ENCODE results near the gene CNFN. TPM values are rescaled to one million over a fixed set of nuclear protein-coding genes. Genes with fewer than 3 reads are reported as not detected.

Gene CNFN
- total RNA-seq, 4 donors from 2014 or later: 5.0 TPM; not detected in 3

DNA sequence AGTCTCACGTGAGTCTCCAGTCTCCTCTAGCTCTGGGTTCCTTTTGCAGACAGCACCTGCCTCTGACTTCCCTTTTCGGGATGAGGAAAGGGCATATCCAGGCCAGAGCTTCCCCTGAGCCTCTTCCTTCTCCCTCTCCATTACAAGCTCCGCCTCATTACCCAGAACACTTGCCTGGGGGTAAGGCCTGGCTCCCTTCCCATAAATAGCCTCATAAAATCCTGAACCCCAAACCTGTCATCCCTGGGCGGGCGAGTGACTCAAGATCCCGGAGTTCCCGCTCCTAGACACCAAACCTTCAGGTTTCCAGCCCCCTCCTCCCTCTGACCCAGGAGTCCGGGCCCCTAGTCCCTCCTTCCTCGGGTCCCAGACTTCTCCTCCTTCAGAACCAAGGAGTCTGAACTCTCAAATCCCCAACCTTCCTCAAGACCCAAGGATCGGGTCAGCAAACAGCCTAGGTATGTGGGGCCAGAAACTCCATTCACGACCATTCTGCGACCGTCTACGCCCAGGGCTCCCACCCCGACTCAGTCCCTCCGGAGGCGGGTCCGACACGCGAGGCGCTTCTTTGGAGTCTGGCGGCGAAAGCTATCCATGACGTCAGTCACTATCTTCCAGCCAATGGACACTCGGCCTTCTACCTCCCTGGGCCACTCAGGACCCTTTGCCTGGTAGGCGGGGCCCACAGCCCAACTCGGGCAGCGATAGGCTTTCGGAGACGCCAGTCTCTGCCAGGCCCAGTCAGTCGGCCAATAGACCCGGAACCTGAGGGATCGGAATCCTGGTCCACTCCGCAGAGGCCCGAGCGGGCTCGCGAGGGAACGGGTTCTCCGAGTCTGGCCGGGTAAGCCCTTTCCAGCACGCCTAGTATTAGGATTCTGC, 6.5 kb upstream of the CNFN start:
- WGBS, 2 donors: 4% methylated on average over 40 to 42 of the region's 42 CpGs
- no peaks in the 10 kb centered on the region for H3K9me3 ChIP-seq
- H3K27me3 ChIP-seq: no peaks in the 10 kb centered on the region
- H3K4me1 ChIP-seq: peaks cover 0 to 24% (median 11%) of the 10 kb centered on the region in 4 donors
- H3K4me3 ChIP-seq: peak overlapping the region; percentile 30 to 54 (median 52)
- peak overlapping the region; percentile 79 to 88 (median 86) for H3K27ac ChIP-seq
- TF ChIP-seq, protein P1, sequence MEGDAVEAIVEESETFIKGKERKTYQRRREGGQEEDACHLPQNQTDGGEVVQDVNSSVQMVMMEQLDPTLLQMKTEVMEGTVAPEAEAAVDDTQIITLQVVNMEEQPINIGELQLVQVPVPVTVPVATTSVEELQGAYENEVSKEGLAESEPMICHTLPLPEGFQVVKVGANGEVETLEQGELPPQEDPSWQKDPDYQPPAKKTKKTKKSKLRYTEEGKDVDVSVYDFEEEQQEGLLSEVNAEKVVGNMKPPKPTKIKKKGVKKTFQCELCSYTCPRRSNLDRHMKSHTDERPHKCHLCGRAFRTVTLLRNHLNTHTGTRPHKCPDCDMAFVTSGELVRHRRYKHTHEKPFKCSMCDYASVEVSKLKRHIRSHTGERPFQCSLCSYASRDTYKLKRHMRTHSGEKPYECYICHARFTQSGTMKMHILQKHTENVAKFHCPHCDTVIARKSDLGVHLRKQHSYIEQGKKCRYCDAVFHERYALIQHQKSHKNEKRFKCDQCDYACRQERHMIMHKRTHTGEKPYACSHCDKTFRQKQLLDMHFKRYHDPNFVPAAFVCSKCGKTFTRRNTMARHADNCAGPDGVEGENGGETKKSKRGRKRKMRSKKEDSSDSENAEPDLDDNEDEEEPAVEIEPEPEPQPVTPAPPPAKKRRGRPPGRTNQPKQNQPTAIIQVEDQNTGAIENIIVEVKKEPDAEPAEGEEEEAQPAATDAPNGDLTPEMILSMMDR (IDR thresholded peaks at IDR 0.05): peak in 1 of 5 experiments; percentile 25
- TF ChIP-seq POLR2A (IDR thresholded peaks at IDR 0.05): peak in 1 of 2 donors; percentile 78
- peak; percentile 83 to 84 for TF ChIP-seq EP300 (IDR thresholded peaks at IDR 0.05)
- DNase-seq (ENCODE audit: low spot score in 2 of 2): peak; percentile 93 to 96
- H3K36me3 ChIP-seq: no peaks in the 10 kb centered on the region

- Histone ChIP-seq H3K4me1 (peaks cover 0 to 16% (median 7%) of the 10 kb centered on the region in 4 donors), H3K36me3 (no peaks in the 10 kb centered on the region), H3K27me3 (peaks cover 0 to 17% of the 10 kb centered on the region in 2 donors), H3K9me3 (no peaks in the 10 kb centered on the region), H3K27ac (no peak overlapping the region), H3K4me3 (no peak overlapping the region)
- WGBS, 2 donors: 82% methylated on average over 8 of the region's 8 CpGs
- TF ChIP-seq POLR2A (IDR thresholded peaks at IDR 0.05) (no peak), EP300 (IDR thresholded peaks at IDR 0.05) (no peak)
- TF ChIP-seq, protein P1 (IDR thresholded peaks at IDR 0.05): no peak
- DNase-seq (ENCODE audit: low spot score in 2 of 2): no peak
Observed at GRCh38 chr19:42394751-42395150, 4.7 kb upstream of the CNFN start.

DNA sequence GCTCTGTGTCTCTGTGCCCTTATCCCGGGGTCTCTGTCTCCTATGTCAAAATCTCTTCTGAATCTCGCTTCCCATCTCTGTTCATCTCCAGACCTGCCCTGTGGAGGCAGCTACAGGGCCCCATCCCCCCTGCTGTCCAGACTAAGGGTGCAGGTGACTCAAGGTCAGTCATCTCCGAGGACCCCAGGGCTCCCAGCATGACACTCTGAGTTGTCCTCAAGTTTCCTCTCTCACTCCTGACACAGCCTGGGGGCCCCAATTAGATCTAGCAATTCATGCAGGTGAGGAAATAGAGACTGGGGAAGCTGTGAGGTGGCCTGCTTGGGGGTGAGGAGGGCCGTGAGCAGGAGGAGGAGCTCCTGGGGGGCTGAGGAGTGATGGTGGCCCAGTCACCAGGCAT, 2.1 kb upstream of the CNFN start:
- TF ChIP-seq, protein P1 (IDR thresholded peaks at IDR 0.05): no peak
- H3K27ac ChIP-seq: no peak overlapping the region
- H3K36me3 ChIP-seq: no peaks in the 10 kb centered on the region
- H3K4me3 ChIP-seq: no peak overlapping the region
- no peak for DNase-seq (ENCODE audit: low spot score in 2 of 2)
- peaks cover 0 to 13% (median 3%) of the 10 kb centered on the region in 4 donors for H3K4me1 ChIP-seq
- H3K27me3 ChIP-seq: peaks cover 0 to 42% of the 10 kb centered on the region in 2 donors
- no peaks in the 10 kb centered on the region for H3K9me3 ChIP-seq
- WGBS, 2 donors: 71 to 80% methylated on average over 4 of the region's 4 CpGs

DNA sequence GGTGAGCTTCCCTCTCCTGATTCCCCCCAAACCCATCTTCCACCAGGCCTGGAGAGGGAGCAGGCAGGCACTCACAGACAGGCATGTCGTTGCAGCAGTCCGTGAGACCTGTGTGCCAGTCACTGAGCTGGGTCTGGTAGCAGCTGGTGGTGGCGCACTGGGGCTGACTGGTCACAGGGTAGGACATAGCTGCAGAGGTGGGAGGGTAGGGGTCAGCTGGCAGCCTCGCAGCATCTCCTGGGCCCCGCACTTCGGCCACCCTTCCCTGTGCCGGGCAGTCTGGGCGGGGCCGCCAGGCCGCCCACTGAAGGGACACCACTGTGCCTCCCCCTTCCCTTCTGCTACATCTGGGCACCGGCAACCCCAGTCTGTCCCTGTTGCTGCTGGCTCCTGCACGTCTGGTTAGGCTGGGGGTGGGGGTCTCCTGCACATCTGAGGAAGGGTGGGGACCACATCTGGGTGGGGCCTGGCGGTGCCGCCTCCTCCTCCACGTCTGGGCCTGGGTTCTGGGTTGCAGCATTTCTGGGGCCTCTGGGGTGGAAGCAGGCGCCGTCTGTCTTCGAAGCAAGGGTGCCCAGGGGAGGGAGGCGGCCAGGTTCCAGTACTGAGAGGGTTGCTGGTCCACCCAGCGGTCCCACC, 1.1 kb downstream of the CNFN start:
- H3K27me3 ChIP-seq: peaks cover 0 to 60% of the 10 kb centered on the region in 2 donors

More for the DNA sequence above, 1.1 kb downstream of the CNFN start:
- Histone ChIP-seq H3K4me3 (no peak overlapping the region), H3K9me3 (no peaks in the 10 kb centered on the region), H3K27ac (no peak overlapping the region), H3K36me3 (no peaks in the 10 kb centered on the region), H3K4me1 (peaks cover 0 to 10% (median 5%) of the 10 kb centered on the region in 4 donors)
- WGBS, 2 donors: 70 to 73% methylated on average over 11 to 18 of the region's 20 CpGs
- no peak for TF ChIP-seq POLR2A (IDR thresholded peaks at IDR 0.05)
- TF ChIP-seq, protein P1 (IDR thresholded peaks at IDR 0.05): no peak
- no peak for TF ChIP-seq EP300 (IDR thresholded peaks at IDR 0.05)
- DNase-seq (ENCODE audit: low spot score in 2 of 2): no peak
